HG03139 (cell line): ENCODE measurements around the gene SH3TC1.

Experiments
- ATAC-seq: cut with Tn5 transposase; IDR thresholded peaks from one replicate; pipeline ENCODE4 v1.9.1; 2021; ENCODE audit not compliant: unreplicated experiment

SH3TC1 gene

DNA sequence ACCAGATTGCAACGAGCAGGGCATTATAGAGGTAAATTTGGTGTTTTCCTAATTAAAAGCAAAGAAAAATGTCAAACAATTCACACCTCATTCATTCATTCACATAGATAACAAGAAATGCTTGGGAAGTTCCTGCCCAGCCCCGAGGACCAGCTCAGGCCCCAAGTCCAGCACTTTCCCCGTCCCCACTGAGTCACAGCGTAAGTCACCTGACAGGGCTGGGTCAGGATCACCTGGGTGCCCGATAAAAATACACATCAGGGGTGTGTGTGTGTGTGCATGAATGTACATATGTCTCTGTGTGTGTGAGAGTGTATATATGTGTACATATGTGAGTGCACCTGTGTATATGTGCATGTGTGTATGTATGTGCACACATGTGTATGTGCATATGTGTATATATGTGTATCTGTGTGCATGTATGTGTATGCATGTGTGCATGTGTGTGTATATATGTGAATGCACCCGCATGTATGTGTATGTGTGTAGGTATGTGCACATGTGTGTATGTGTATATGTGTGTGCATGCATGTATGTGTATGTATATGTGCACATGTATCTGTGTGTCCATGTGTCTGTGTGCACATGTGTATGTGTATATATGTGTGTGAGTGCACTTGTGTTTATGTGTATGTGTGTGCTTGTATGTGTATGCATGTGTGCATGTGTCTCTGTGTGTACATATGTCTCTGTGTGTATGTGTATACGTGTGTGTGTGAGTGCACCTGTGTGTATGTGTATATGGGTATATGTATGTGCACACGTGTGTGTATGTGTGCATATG, 18.6 kb upstream of the SH3TC1 start:
- no peak for ATAC-seq

DNA sequence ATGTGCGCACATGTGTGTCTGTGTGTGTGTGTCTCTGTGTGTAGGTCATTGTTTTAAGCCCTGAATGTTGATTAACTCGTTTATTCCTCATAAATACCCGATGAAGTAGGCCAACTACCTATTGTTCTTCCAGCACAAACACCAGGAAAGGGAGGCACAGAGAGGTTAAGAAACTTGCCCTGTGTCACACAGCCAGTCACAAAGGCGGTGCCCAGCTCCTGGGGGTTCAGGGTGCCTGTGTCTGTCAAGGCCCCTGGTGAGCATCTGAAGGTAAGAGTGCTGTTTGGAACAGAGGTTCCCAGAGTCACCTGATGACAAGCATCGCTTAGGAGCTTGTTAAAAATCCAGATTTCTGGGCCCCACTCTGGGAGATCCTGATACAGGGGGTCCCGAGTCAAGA, 18.0 kb upstream of the SH3TC1 start:
- no peak for ATAC-seq

DNA sequence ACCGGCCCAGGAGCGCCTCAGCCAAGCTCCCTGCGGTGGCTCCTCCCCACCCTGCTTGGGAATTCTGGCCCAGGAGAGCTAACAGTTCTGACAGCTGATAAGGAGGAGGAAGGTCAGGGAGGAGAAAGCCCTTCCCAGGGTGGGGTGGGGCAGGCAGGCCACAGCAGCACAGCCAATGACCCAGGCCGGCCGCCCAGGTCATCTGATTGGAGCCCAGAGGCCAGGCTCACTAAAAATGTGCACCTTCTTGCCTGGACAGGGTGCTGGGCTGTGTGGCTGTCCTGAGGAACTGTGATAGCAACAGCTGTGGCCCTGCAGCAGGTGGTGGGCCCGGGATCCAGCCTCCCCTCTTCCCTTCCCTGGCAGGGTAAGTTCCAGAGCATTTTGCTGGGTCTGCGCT, 17.2 kb upstream of the SH3TC1 start:
- ATAC-seq: no peak

DNA sequence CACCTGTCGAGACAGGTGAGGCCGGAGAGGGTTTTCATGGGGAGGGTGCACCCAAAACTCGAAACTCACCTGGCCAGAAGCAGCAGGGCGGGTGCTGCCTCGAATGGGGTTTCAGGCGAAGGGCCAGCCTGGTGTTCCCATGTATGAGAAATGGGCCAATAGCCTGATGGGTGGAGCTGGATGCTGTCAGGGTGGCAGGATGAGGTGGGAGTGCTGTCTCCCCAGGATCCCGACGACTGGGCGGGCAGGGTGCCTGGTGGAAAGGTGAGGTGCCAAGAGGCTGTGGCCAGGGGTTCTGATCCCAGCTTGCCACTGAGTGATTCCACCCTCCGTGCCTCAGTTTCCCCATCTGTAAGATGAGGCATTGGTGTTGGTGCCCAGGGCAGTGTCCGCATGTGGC, 16.8 kb upstream of the SH3TC1 start:
- no peak for ATAC-seq

DNA sequence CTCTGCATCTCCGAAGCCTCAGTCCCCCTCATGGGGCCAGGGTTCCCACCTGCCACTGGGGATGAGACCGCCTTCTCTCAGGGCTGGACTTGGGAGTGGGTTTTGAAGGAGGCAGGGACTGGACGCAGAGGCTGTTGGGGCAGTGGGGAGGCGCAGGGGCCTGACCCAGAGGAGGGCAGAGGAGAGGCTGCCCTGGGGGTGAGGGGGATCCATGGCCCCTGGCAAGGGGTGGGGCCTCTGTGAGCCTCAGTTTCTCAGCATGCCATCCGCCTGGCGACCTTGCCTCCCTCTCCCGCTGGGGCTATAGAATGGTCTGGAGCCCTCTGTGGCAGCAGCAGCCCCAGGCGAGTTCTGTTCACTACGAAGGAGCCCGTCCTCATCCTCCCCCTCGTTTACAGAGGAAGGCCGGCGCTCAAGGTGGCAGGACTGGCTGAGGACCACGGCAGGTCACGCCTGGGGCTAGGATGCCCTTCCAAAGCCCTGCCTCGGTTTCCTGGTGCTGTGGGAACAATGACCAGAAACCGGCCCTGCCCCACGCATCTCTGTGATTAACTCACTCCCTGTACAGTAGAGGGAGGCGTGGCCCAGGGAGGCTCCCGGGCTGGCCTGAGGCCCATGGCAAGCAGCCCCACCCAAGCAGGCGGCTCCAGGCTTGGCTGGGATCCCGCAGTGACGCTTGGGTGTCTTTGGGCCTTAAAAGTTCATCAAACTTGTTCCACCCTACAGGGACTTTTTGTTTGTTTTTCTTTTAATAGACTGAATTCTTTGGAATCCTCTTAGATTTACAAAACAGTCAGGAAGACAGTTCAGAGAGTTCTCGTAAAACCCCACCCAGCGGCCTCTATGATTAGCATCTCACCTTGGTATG, 16.0 kb upstream of the SH3TC1 start:
- ATAC-seq: no peak

DNA sequence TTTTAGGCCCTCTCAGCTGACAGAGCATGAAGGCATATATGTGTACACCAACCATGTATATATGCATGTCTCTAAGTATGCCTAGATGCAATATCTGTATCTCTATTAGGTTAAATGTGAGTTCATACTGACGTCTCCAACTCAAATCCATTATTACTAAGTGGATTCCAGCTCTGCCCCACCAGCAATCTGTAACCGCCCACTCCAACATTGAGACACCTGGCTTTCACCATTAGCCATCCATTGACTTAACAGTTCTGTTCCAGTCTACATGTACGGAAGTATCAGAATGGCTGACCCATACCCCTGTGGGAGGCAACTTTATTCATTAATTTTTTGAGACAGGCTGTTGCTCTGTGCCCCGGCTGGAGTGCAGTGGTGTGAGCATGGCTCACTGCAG, 15.0 kb upstream of the SH3TC1 start:
- no peak for ATAC-seq

DNA sequence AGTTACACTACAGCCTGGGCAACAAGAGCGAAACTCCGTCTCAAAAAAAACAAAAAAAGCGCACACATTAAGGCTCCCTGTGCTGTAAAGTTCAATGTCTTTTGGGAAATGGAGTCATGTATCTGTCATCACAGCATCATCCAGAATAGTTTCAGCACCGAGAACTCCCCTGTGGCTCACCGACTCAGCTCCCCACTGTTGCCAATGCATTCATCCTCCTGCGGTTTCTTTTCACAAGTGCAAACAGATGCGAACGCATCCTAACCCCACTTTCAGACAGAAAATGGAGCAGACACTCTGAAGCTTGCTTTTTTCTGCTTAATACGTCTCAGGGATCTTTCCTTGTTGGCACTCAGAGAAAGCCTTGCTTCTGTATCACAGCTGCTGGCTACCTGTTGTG, 13.8 kb upstream of the SH3TC1 start:
- ATAC-seq: no peak

DNA sequence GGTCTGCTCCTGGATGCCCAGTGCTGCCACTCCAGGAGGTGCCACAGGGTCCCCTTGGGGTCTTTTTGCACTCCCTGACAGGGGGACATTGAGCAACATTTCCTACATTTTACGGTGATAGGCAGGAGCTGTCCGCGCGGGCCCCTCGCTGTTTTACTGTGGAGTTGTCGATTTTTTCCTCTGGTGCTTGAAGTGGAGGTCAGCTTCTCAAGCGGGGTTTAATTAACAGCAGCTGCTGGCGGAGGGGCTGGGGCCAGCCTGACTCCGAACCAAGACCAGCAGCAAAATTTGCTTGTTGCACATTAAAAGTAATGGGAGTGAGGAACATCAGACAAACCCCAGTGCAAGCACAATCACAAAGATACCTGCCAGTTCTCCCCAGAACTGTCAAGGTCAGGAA, 13.2 kb upstream of the SH3TC1 start:
- no peak for ATAC-seq

DNA sequence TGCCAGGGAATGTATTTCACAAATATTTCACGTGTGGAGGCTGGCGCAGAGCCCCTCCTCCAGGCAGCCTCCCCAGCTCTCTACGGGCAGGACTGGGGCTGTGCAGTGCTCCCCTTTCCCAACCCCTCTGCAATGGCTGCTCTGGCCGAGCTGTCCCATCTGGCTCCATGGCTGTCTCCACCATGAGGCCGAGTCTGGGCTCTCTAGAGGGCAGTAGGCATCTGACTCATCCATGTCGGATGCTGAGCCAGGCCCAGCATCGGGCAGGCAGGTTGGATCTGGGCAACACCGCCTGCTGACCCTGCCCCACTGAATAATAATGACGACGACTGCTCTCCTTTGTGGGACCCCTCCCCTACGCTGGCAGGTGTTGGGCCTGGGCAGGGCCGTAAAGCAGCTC, 11.0 kb upstream of the SH3TC1 start:
- ATAC-seq: no peak

DNA sequence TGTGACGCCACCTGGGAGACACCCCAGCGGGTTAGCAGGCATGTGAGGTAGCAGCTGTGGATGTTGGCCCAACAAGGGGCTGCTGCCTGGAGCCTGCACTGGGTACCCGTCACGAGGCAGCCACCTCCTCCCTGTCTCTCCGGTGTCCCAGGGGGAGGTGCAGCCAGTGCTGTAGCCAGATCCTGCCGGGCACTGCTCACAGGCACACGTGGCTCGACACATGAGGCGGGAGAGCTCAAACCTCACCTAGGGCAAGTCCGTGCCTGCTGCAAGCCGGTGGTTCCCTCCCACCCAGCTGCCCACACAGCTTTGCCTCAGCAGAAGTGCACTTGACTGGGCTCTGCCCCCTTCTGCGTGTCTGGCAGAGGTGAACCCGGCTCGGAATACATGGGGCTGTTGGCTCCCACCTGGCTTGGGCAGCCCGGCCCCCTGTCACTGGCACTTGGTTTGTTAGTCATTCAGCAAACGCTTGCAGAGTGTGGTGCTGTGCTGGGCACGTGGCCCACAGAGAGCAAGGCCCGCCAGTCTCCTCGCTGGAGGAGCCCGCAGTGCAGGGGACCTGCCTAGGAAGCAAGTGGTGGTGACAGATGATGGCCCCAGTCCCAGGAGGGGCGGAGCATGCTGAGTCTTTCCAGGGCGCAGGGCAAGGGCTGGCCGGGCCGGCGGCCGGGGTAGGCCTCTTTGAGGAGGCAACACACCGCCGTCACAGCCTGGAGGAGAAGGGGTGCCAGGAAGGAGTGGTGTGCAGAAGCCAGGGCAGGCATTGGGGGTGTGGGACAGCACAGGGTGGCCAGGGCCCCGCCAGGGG, 10.1 kb upstream of the SH3TC1 start:
- ATAC-seq: no peak

DNA sequence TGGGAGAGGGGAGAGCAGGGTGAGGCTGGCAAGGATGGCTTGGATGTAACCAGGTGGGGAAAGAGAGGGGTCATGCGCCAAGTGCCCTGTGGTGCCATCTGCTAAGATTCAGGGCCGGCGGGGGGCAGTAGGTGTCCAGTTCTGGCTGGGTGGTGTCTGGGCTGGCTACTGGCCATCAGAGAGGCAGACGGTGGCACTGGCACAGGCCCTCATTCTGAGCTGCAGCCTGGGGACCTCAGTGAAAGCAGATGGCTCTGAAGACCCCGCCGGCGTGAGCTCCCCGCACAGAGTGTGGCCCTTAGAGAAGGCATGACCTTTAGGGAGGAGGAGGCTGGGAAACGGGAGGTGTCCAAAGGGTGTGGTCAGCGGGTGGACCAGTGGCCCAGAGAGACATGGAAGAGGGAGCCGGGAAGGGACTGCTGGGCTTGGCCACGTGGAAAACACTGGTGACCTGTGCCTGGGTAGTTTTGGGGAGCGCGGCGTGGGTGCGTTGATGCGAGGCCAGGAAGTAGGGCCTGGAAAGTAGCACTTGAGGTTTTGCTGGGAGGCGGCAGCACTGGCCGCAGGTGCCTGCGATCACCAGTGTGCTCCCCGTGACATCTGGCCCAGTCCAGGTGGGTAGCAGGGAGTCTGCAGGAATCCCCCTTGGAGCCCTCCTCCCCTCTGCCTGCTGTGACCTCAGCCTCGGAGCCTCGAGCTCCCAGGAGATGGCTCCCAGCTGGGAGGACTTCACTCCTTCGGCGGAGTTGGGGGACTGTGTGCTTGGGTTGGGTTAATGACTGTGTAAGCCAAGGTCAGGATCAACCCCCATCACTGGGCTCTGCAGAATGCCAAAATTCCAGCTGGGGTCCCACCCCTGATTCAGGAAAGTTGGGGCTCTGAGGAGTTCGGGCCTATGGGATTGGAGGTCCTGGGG, 9.3 kb upstream of the SH3TC1 start:
- ATAC-seq: no peak

DNA sequence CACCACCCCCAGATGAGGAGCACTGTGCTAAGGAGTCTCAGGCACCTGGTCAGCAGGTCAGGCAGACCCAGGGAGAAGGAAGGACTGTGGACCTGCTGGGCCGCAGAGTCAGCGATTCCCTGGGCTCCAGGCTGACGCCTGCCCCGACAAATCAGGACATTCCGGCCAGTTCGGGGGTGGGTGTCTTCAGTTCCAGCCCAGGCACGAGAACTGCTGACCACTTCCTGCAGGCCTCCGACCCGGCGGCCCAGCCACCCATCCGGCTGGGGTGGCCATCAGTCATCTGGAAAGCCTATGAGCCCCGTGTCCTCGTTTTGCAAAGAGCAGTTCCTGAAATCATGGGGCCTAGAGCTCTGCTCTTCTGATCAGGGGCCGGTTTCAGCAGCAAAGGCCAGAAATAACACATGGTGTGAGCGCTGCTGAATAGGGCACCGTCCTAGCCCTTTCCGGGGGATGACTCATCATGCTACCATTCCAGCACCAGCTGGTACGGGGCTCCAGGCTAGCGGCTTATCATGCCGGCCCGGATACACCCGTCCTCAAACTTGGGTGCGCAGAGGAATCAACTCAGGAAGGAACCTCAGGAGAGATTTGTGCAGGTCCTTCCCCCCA, 7.8 kb upstream of the SH3TC1 start:
- peak; percentile 48 for ATAC-seq

DNA sequence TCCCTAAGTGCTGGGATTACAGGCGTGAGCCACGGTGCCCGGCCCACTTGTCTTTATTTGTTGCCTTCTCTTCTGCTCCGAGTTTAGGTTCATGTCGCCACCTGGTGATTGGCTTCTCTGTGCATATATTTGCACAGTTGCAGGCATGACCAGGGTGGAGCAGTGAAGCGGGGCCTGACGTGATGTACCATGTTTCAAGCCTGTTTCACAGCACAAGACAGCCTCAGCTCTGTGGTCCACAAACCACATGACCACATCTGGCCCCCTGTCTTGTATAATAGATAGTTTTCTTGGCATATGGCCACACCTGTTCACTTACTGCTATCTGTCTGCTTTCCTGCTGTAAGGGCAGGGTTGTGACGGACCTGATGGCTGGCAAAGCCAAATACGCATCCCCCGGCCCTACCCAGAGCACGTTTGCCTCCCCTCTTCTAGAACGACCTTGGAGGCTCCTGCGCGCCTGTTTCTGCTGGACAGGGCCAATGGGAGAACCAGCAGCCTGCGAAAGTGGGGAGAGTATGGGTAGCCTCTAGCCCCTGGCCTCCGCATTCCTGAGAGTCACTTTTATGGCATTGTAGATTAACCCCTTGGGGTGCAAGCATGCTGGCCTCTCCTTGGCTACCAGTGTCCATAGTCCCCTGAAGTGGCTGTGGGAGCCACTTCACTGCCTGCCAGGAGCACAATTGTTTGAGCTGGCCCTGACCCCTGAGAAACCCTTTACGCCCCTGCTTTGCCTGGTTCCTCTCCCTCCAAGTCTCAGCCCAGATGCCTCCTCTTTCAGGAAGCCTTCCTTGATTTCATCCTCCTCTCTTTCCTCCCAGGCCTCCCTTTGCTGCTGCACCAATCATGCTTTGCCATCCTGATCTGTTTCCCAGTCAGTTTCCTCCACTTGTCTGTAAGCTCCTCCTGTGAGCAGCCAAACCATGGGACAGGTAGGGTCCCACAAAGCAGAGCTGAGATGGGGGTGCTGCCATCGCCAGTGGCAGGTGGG, 6.0 kb upstream of the SH3TC1 start:
- ATAC-seq: peak; percentile 80

DNA sequence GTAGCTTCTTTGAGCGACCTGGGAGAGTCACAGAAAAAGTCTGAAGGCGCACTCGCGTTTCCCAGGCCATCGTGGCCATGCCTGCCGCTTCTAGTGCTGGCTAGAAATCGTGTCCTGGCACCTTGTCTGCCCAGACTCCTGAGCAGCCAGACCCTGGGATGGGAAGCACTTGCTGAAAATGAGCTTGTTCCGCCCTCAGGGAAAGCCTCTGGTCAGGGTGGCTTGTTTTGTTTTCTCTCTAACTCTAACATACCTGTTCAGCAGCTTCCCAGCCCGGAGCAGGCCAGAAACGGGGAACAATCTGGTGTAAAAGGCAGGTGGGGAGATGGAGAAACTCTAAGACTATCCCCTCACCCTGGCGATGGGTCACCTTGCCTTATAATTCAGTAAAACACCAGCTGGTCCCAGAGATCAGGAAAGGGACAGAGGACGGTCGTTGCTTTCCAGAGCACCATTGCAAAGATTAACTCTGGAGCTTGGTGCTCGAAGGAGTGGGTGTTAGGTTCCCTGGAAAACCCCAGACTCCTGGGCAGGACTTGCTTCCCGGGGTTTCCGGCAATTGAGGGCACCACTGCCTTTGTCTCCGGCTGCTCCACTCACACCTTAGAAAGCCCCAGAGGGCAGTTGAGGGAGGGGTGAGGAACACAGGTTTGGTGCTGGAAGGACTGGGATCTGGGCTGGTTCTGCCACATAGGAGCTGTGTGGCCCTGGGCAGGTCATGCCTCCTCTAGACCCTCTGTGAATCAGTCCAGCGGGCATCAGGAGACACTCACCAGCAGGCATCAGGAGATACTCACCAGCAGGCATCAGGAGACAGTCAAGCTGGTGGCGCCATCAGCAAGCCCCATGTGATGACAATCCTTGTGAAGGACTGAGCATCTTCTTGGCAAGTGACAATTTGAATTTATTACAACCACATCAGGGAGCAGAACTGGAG, 4.5 kb upstream of the SH3TC1 start:
- ATAC-seq: no peak

DNA sequence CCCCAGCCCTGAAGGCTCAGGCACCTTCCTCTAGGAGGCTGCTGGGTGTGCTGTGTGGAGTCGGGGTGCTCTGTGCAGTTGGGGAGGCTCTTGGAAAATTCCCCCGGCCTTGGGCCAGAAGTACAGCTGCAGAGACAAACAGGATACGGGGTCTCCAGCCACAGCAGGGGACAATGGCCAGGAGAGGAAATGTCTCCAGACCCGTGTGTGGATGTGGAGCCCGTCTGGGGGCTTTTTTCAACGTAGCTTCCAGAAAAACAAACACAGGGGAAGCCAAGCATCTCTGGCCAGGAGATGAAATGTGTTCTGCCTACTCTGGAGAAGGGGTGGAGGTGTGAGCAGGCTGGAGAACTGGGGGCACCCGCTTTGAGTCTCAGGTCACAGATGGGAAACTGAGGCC, 3.7 kb upstream of the SH3TC1 start:
- no peak for ATAC-seq

DNA sequence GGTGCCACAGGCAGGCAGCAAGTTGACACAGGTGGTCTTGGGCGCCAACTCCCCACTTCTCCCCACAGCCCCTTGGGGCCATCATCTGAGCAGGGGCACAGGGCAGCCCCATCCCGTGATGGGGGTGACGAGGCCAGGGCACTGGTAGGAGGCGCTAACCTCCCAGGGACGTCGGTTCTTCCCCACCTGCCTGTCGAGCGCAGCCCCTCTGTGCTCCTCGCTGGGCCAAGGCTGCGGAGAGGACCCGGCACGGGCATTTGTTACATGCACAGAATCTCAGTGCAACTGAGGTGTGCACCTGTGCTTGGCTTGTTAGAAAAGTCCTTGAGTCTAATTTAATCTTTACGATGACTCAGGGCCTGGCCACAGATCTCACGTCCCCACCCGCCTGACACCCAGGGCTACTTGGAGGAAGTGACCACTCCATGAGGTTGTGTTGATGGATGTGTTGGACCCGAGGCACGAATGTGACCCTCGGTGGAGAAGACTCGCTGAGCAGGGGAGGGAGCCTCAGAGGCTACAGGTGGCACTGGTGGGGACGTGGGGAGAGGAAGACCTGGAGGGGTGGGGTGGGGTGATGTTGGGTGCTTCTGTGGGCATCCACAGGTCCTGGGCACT, 3.1 kb upstream of the SH3TC1 start:
- no peak for ATAC-seq

DNA sequence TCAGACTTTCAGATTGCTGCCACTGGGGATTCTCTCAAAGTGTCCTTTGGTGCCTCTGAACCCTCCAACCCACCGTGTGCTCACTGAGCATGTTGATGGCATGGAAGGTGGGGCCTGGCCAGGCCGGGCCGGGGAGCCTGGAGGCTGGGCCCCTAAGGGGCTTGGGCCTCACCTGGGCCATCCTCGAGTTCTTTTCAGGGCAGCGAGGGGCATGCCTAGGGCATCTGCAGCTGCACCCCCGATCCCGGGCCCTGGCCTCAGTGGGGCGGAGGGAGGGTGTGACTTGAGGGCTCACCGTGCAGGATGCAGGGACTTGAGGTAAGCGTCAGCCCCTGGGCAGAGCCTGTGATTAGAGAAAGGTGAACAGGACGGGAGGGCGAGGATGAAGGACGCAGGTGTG, 1.6 kb upstream of the SH3TC1 start:
- ATAC-seq: no peak
